ENCODE data around the gene FHIT.
A peak's percentile ranks its signal among the peaks of the same experiment; 100 is the strongest.

The FHIT gene

GRCh38 chr3:59813148-59813538 is 1438.1 kb downstream of the FHIT start:
- H3K4me3 ChIP-seq (ENCODE audit: low read depth, low read length): no peak overlapping the region
- no peak for DNase-seq
- no peaks in the 10 kb centered on the region for H3K27me3 ChIP-seq (replicated peaks)
- H3K27ac ChIP-seq: no peak overlapping the region
- TF ChIP-seq, protein P1, sequence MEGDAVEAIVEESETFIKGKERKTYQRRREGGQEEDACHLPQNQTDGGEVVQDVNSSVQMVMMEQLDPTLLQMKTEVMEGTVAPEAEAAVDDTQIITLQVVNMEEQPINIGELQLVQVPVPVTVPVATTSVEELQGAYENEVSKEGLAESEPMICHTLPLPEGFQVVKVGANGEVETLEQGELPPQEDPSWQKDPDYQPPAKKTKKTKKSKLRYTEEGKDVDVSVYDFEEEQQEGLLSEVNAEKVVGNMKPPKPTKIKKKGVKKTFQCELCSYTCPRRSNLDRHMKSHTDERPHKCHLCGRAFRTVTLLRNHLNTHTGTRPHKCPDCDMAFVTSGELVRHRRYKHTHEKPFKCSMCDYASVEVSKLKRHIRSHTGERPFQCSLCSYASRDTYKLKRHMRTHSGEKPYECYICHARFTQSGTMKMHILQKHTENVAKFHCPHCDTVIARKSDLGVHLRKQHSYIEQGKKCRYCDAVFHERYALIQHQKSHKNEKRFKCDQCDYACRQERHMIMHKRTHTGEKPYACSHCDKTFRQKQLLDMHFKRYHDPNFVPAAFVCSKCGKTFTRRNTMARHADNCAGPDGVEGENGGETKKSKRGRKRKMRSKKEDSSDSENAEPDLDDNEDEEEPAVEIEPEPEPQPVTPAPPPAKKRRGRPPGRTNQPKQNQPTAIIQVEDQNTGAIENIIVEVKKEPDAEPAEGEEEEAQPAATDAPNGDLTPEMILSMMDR (IDR thresholded peaks at IDR 0.05; ENCODE audit: low read depth, low read length, missing control alignments): no peak
- no peaks in the 10 kb centered on the region for H3K36me3 ChIP-seq (replicated peaks)
- in situ Hi-C loops (cut with HindIII; ENCODE audit: low pct_ligation_motif_present, low sequenced_read_pairs): no loop called here

DNA sequence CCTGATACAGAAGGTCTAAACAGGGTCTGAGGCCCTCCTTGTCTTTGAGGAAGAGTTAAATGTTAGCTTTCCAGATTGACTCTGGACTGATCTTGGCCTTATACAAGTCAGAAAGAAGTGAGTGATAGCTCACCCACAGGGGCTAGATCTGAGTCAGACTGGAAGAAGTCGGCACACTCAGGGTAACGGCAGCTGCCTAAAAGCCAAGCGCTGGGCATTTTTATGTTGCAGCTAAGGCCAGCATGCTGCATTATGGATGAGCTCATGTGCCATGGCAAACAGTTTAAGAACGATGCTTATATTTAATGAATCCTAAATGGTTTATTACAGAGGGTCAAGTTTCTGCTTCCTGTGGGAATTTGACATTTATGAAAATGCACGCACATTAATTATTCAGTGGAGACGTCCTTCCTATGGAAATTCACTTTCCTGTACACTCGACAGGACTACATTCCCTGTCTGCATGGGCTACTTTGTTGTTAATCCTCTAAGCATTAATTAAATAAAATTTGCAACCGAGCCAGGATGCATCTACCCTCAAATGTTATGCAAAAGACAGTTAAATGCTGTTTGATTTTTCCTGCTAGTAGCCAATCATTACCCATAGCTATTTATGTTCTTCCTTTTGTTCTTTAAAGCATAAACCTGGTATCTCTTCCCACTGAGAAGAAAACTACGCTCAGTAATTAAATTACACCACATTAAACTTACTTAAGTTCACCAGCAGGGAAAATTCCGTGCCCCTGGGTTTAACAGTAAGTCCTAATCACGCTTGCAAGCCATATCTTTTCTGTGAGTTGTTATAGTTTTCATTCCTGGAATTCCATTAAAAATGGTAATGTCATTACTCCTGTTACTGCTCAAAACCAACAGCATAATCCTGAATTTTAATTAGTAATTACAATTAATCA is 1438.8 kb downstream of the FHIT start:
- DNase-seq: no peak
- in situ Hi-C loops (cut with HindIII; ENCODE audit: low pct_ligation_motif_present, low sequenced_read_pairs): no loop called here
- Histone ChIP-seq H3K36me3 (replicated peaks) (no peaks in the 10 kb centered on the region), H3K27ac (no peak overlapping the region), H3K27me3 (replicated peaks) (no peaks in the 10 kb centered on the region), H3K4me3 (ENCODE audit: low read depth, low read length) (no peak overlapping the region)
- TF ChIP-seq, protein P1 (IDR thresholded peaks at IDR 0.05; ENCODE audit: low read depth, low read length, missing control alignments): peak; percentile 14

GRCh38 chr3:59811160-59811559 is 1440.1 kb downstream of the FHIT start:
- TF ChIP-seq, protein P1 (IDR thresholded peaks at IDR 0.05; ENCODE audit: low read depth, low read length, missing control alignments): no peak
- Histone ChIP-seq H3K36me3 (replicated peaks) (no peaks in the 10 kb centered on the region), H3K4me3 (ENCODE audit: low read depth, low read length) (no peak overlapping the region), H3K27me3 (replicated peaks) (no peaks in the 10 kb centered on the region), H3K27ac (no peak overlapping the region)
- in situ Hi-C loops (cut with HindIII; ENCODE audit: low pct_ligation_motif_present, low sequenced_read_pairs): no loop called here
- no peak for DNase-seq

GRCh38 chr3:59810606-59811005 is 1440.6 kb downstream of the FHIT start:
- Histone ChIP-seq H3K27ac (no peak overlapping the region), H3K4me3 (ENCODE audit: low read depth, low read length) (no peak overlapping the region), H3K36me3 (replicated peaks) (no peaks in the 10 kb centered on the region), H3K27me3 (replicated peaks) (no peaks in the 10 kb centered on the region)
- DNase-seq: no peak
- TF ChIP-seq, protein P1 (IDR thresholded peaks at IDR 0.05; ENCODE audit: low read depth, low read length, missing control alignments): no peak
- in situ Hi-C loops (cut with HindIII; ENCODE audit: low pct_ligation_motif_present, low sequenced_read_pairs): no loop called here

GRCh38 chr3:59809710-59810444 is 1441.4 kb downstream of the FHIT start:
- Histone ChIP-seq H3K4me3 (ENCODE audit: low read depth, low read length) (no peak overlapping the region), H3K27ac (peak overlapping the region; percentile 27), H3K36me3 (replicated peaks) (no peaks in the 10 kb centered on the region), H3K27me3 (replicated peaks) (no peaks in the 10 kb centered on the region)
- TF ChIP-seq, protein P1 (IDR thresholded peaks at IDR 0.05; ENCODE audit: low read depth, low read length, missing control alignments): peak; percentile 60
- peak; percentile 29 for DNase-seq
- in situ Hi-C loops (cut with HindIII; ENCODE audit: low pct_ligation_motif_present, low sequenced_read_pairs): no loop called here
